UCSD-AML1 (cell line): ENCODE data around the gene ITGB5.
"Not testable (repeated sequence)": the region's sequence is repeated elsewhere in the genome, so short reads cannot be mapped to it uniquely, and the experiment has no call there.

ENCODE experiments used
- DNase-seq: peaks from one replicate; lab custom pipeline; 2025; ENCODE audit not compliant: unreplicated experiment; lab: John Stamatoyannopoulos, UW

ITGB5 gene

GRCh38 chr3:124837730-124838186 is 49.4 kb downstream of the ITGB5 start:
- DNase-seq: no peak

GRCh38 chr3:124837065-124837464 is 50.1 kb downstream of the ITGB5 start:
- no peak for DNase-seq

GRCh38 chr3:124836448-124836847 is 50.7 kb downstream of the ITGB5 start:
- no peak for DNase-seq

- peak; percentile 72 for DNase-seq
Observed at GRCh38 chr3:124834723-124835718, 52.1 kb downstream of the ITGB5 start.

- no peak for DNase-seq
Observed at GRCh38 chr3:124833710-124834332, 53.3 kb downstream of the ITGB5 start.

- no peak for DNase-seq
Observed at GRCh38 chr3:124832782-124833709, 54.1 kb downstream of the ITGB5 start.

- DNase-seq: no peak
Observed at GRCh38 chr3:124831628-124832199, 55.5 kb downstream of the ITGB5 start.

GRCh38 chr3:124829819-124830554 is 57.2 kb downstream of the ITGB5 start:
- no peak for DNase-seq

GRCh38 chr3:124829178-124829818 is 57.9 kb downstream of the ITGB5 start:
- DNase-seq: no peak

GRCh38 chr3:124827476-124828206 is 59.5 kb downstream of the ITGB5 start:
- not testable (repeated sequence) for DNase-seq

- DNase-seq: no peak
Observed at GRCh38 chr3:124826703-124827102, 60.5 kb downstream of the ITGB5 start.

GRCh38 chr3:124824286-124824915 is 62.8 kb downstream of the ITGB5 start:
- DNase-seq: no peak

GRCh38 chr3:124823648-124824047 is 63.5 kb downstream of the ITGB5 start:
- DNase-seq: no peak

GRCh38 chr3:124823206-124823605 is 64.0 kb downstream of the ITGB5 start:
- DNase-seq: no peak

GRCh38 chr3:124821356-124821755 is 65.8 kb downstream of the ITGB5 start:
- DNase-seq: no peak

GRCh38 chr3:124818398-124819091 is 68.6 kb downstream of the ITGB5 start:
- no peak for DNase-seq

- DNase-seq: no peak
Observed at GRCh38 chr3:124817079-124817478, 70.1 kb downstream of the ITGB5 start.

- DNase-seq: no peak
Observed at GRCh38 chr3:124816206-124816605, 71.0 kb downstream of the ITGB5 start.
